RWPE2 (cell line): ENCODE results near the gene RNF150.

Source experiments
- ATAC-seq: fragments of 200-7000 bp; cut with Tn5 transposase; 3 replicates; pipeline ENCODE4 v1.9.1; 2021; ENCODE audit warnings: low read depth
- DNase-seq: peaks from one replicate; pipeline ENCODE4 v3.0.0-alpha.2; 2020; ENCODE audit warnings: low spot score
- H3K27ac ChIP-seq: fragments of 450-650 bp; 2 replicates; pipeline ENCODE4 v1.5.1; 2017; ENCODE audit warnings: mild to moderate bottlenecking; ENCODE audit not compliant: poor library complexity, severe bottlenecking
- H3K27me3 ChIP-seq: fragments of 250-450 bp; sonication (Bioruptor Pico); 2 replicates; pipeline ENCODE4 v1.5.1; 2021; ENCODE audit warnings: mild to moderate bottlenecking, moderate library complexity; ENCODE audit not compliant: insufficient read depth, poor library complexity, severe bottlenecking
- H3K36me3 ChIP-seq: fragments of 250-450 bp; sonication (Bioruptor Pico); 2 replicates; pipeline ENCODE4 v1.5.1; 2020; ENCODE audit warnings: low read depth, mild to moderate bottlenecking, moderate library complexity
- H3K4me1 ChIP-seq: fragments of 250-450 bp; sonication (Bioruptor Pico); 2 replicates; pipeline ENCODE4 v1.5.1; 2021; ENCODE audit warnings: mild to moderate bottlenecking, moderate library complexity; ENCODE audit not compliant: insufficient read depth, poor library complexity, severe bottlenecking
- H3K4me3 ChIP-seq: fragments of 250-450 bp; sonication (Bioruptor Pico); 2 replicates; pipeline ENCODE4 v1.5.1; 2021; ENCODE audit warnings: mild to moderate bottlenecking, moderate library complexity; ENCODE audit not compliant: severe bottlenecking
- H3K9me3 ChIP-seq: fragments of 250-450 bp; sonication (Bioruptor Pico); 2 replicates; pipeline ENCODE4 v1.5.1; 2021; ENCODE audit warnings: mild to moderate bottlenecking, moderate library complexity; ENCODE audit not compliant: severe bottlenecking
- TF ChIP-seq, protein P1 (sequence below): fragments of 450-650 bp; IDR thresholded peaks from one replicate; pipeline ENCODE4 v1.5.1; 2017; ENCODE audit warnings: mild to moderate bottlenecking, moderate library complexity; ENCODE audit not compliant: poor library complexity, severe bottlenecking

The RNF150 gene

GRCh38 chr4:140844061-140844460 is 289.2 kb downstream of the RNF150 start:
- ATAC-seq = no peak
- TF ChIP-seq, protein P1, sequence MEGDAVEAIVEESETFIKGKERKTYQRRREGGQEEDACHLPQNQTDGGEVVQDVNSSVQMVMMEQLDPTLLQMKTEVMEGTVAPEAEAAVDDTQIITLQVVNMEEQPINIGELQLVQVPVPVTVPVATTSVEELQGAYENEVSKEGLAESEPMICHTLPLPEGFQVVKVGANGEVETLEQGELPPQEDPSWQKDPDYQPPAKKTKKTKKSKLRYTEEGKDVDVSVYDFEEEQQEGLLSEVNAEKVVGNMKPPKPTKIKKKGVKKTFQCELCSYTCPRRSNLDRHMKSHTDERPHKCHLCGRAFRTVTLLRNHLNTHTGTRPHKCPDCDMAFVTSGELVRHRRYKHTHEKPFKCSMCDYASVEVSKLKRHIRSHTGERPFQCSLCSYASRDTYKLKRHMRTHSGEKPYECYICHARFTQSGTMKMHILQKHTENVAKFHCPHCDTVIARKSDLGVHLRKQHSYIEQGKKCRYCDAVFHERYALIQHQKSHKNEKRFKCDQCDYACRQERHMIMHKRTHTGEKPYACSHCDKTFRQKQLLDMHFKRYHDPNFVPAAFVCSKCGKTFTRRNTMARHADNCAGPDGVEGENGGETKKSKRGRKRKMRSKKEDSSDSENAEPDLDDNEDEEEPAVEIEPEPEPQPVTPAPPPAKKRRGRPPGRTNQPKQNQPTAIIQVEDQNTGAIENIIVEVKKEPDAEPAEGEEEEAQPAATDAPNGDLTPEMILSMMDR = no peak
- Histone ChIP-seq H3K27ac (no peak overlapping the region), H3K4me3 (no peak overlapping the region), H3K9me3 (no peaks in the 10 kb centered on the region), H3K4me1 (no peaks in the 10 kb centered on the region), H3K36me3 (no peaks in the 10 kb centered on the region), H3K27me3 (no peaks in the 10 kb centered on the region)
- no peak for DNase-seq

- TF ChIP-seq, protein P1 = no peak
- H3K27ac ChIP-seq = no peak overlapping the region
- no peak for ATAC-seq
- no peaks in the 10 kb centered on the region for H3K4me1 ChIP-seq
- H3K27me3 ChIP-seq = no peaks in the 10 kb centered on the region
- no peaks in the 10 kb centered on the region for H3K36me3 ChIP-seq
- H3K9me3 ChIP-seq = no peaks in the 10 kb centered on the region
- no peak overlapping the region for H3K4me3 ChIP-seq
- no peak for DNase-seq
These were observed 292.1 kb downstream of the RNF150 start for GRCh38 chr4:140841186-140841585.

- DNase-seq (no peak), ATAC-seq (no peak)
- Histone ChIP-seq H3K36me3 (no peaks in the 10 kb centered on the region), H3K27ac (no peak overlapping the region), H3K9me3 (no peaks in the 10 kb centered on the region), H3K27me3 (no peaks in the 10 kb centered on the region), H3K4me3 (no peak overlapping the region), H3K4me1 (no peaks in the 10 kb centered on the region)
- TF ChIP-seq, protein P1 = no peak
These were observed 293.1 kb downstream of the RNF150 start for GRCh38 chr4:140839888-140840790.

- H3K4me1 ChIP-seq = no peaks in the 10 kb centered on the region
- no peaks in the 10 kb centered on the region for H3K27me3 ChIP-seq
- DNase-seq = no peak
- no peak overlapping the region for H3K27ac ChIP-seq
- no peak for ATAC-seq
- H3K4me3 ChIP-seq = no peak overlapping the region
- H3K36me3 ChIP-seq = no peaks in the 10 kb centered on the region
- H3K9me3 ChIP-seq = no peaks in the 10 kb centered on the region
- TF ChIP-seq, protein P1 = no peak
These were observed 293.9 kb downstream of the RNF150 start for GRCh38 chr4:140839406-140839805.

- H3K27ac ChIP-seq = no peak overlapping the region
- no peaks in the 10 kb centered on the region for H3K27me3 ChIP-seq
- ATAC-seq (no peak), DNase-seq (no peak)
- no peaks in the 10 kb centered on the region for H3K9me3 ChIP-seq
- TF ChIP-seq, protein P1 = no peak
- H3K4me1 ChIP-seq = no peaks in the 10 kb centered on the region
- H3K4me3 ChIP-seq = no peak overlapping the region
- no peaks in the 10 kb centered on the region for H3K36me3 ChIP-seq
These were observed 295.5 kb downstream of the RNF150 start for GRCh38 chr4:140837736-140838135.
